Epithelial cell of proximal tubule (primary cell): ENCODE results near the gene CLRN3. TPM values are rescaled to one million over a fixed set of nuclear protein-coding genes. Genes with fewer than 3 reads are reported as not detected.

ENCODE experiments used
- DNase-seq: peaks from one replicate; pipeline ENCODE4 v3.0.0-alpha.2; 2011; ENCODE audit warnings: low read depth
- H3K4me3 ChIP-seq: 2 replicates; pipeline ENCODE4 v1.5.1; 2011; ENCODE audit warnings: low read depth, mild to moderate bottlenecking, low read length
- total RNA-seq: library from RNA; depleted of rRNA; stranded (reverse); fragments of >200 nt; gene quantifications from 2 replicates; pipeline ENCODE4 v1.2.3, GENCODE V29; 2015
- TF ChIP-seq, protein P1 (sequence below): conservative IDR thresholded peaks from 2 replicates; pipeline ENCODE4 v1.5.1; 2012; ENCODE audit warnings: low read depth, mild to moderate bottlenecking, low read length

CLRN3 gene
- total RNA-seq, 1 donor from 2014 or later = not detected

DNA sequence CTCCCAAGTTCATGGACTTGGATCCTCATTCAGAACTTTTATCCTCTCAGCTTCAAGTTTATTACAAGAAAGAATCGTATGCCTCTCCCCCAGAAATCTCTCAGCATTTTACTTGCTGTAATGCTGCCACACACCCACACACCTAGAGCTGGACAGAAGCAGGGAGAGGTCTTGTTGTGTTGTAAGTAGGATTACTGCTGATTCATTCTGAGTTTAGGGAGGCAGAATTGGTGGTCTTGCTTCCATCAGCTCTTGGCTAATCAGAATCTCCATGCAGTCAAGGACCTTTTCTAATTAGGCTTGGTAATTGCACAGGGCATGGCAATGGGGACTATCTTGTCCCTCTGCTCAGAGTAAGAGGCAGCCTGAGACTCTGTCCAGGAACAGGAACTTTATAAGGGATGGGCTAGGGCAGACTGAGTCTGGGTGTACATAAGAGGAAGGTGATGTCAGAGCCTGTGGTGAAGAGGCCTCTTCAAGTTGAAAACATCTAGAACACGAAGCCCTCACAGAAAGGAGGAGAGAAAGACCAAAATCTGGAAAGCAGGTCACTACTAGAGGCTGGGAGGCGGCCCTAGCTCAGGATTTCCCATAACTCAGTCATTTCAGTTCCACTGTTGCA is 7.1 kb upstream of the CLRN3 start:
- TF ChIP-seq, protein P1, sequence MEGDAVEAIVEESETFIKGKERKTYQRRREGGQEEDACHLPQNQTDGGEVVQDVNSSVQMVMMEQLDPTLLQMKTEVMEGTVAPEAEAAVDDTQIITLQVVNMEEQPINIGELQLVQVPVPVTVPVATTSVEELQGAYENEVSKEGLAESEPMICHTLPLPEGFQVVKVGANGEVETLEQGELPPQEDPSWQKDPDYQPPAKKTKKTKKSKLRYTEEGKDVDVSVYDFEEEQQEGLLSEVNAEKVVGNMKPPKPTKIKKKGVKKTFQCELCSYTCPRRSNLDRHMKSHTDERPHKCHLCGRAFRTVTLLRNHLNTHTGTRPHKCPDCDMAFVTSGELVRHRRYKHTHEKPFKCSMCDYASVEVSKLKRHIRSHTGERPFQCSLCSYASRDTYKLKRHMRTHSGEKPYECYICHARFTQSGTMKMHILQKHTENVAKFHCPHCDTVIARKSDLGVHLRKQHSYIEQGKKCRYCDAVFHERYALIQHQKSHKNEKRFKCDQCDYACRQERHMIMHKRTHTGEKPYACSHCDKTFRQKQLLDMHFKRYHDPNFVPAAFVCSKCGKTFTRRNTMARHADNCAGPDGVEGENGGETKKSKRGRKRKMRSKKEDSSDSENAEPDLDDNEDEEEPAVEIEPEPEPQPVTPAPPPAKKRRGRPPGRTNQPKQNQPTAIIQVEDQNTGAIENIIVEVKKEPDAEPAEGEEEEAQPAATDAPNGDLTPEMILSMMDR = no peak
- no peak for DNase-seq
- no peak overlapping the region for H3K4me3 ChIP-seq

DNA sequence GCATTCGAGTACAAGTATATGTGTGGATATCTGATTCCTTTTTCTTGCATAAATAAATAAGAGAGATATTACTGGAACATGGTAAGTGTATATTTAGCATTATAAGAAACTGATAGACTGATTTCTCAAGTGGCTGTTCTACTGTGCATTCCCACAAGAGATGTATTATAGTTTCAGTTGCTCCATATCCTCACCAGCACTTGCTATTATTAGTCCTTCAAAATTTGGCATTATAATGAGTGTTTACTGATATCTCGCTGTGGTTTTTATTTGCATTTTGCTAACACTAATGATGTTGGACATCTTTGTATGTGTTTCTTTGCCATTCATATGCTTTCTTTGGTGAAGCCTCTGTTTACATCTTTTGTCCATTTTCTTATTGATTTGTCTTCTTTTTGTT is 4.4 kb upstream of the CLRN3 start:
- no peak overlapping the region for H3K4me3 ChIP-seq
- no peak for DNase-seq
- TF ChIP-seq, protein P1 = no peak

DNA sequence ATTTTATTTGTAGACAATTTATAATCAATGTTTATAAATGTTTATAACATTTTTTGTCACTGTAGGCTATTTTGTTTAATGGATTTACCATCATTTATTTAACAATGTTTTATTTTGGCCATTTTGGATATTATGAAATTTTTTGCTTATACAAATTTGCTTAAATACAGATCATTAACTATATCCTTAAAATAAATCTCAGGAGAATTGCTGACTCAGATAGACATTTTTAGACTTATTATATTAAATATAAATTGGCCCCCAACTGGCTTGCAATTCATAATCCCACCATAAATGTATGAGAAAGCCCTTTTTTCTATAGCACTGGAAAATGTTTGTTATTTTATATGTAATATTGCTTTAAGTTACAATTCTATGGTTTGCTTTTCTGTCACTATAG is 3.8 kb upstream of the CLRN3 start:
- TF ChIP-seq, protein P1 = no peak
- no peak overlapping the region for H3K4me3 ChIP-seq
- DNase-seq = no peak

DNA sequence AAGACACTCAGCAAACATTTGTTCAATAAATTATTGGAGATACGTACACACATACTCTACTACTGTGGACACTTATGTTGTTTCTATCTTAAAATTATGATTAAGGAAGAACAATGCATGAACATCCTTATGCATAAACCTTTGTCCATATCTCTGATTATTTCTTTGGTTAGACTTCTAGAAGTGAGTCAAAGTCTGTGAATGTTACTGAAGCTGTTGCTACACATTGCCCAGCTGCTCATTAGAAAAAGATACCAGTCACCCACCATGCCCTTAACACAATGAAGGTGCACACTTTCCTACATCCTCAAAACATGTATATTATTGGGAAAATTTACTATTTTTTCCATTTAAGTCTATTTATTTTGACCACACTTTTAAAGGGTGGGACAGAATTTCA is 1.4 kb upstream of the CLRN3 start:
- DNase-seq = no peak
- no peak overlapping the region for H3K4me3 ChIP-seq
- TF ChIP-seq, protein P1 = no peak

DNA sequence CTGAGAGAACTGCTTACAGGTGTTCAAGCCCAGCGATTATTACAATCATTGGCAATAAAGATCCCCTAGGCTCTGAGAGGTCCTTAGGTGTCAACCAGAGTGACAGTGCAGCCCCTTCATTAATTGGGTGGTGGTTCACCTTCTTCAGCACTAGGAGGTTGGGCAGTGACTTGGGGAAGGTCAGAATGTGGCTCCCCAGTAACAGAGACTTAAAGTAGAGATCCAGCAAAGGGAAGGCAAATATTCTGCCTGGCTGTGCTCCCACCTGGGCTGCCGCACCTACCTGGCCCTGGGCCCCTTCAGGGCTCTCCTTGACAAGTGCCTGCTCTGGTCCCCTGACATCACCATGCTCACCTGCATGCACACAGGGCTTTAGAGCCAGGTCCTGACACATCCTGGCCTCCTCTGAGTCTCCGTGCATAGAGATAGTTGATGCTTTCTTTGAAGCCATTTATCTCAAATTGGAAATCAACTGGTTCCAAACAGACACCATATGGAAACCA is 1.9 kb downstream of the CLRN3 start:
- TF ChIP-seq, protein P1 = no peak
- no peak overlapping the region for H3K4me3 ChIP-seq
- DNase-seq = no peak

DNA sequence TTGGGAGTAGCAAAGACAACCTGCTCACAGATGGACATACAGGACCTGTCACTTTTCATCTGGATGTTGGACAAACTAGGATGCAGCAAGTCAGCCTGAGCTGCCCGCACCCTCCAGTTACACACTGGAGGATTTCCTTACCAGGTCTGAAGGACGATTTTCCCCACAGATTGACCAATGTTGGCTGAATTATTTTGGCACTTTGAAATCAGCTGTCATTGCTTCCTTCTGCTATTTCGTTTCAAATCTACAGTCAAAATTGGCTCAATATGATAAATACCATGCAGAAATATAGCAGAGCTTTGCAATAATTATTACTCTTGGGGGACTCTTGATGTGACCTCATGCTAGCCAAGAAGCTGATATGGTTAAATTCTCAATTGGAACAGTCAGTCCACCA is 2.5 kb downstream of the CLRN3 start:
- TF ChIP-seq, protein P1 = no peak
- no peak overlapping the region for H3K4me3 ChIP-seq
- DNase-seq = no peak

DNA sequence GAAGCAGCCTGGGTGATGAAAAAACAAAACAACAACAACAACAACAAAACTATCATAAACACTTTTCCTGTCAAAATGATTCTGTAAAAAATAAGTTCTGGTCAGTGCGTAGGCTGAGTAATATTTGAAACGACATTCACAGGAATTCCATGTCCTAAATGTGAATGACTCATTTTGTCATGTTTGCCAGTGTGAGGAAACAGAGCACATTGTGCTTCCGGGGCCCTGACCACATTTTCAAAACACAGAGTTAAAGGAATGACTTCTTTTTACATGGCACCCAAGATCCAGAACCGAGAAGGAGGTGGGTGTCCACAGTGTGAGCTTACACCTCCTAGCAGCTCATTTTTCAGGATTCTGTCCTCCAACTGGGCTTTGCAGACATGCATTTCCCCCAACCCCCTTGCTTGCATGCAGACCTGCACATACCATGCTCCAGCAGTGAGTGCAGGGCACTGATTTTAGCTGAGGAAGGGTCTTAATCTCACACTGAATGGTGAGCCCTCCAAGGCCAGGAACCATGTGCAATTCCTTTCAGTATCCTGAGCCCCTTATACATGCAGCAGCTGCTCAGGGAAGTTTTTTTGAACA is 3.0 kb downstream of the CLRN3 start:
- no peak for DNase-seq
- TF ChIP-seq, protein P1 = no peak
- H3K4me3 ChIP-seq = no peak overlapping the region
